HCT116 (cell line): ENCODE measurements around the gene AXIN2. TPM values are rescaled to one million over a fixed set of nuclear protein-coding genes. Genes with fewer than 3 reads are reported as not detected.

Experiments used
- ATAC-seq: fragments of 200-7000 bp; cut with Tn5 transposase; 2 replicates; pipeline ENCODE4 v1.9.1; 2020; ENCODE audit warnings: mild to moderate bottlenecking, moderate library complexity
- BruUV-seq: library from RNA; stranded (reverse); fragments of 400-500 nt; replicated peaks from 2 replicates; lab custom pipeline; 2021; lab: Mats Ljungman, UMichigan
- CTCF ChIA-PET: fragments of 300-600 bp; sonication (Branson Sonifier 250); formaldehyde crosslinking; loops from one replicate; lab custom pipeline; 2021; ENCODE audit warnings: antibody characterized with exemption; lab: Charles Lee
- POLR2A ChIA-PET: fragments of 300-600, 350-600 bp; sonication (Branson Sonifier 250); formaldehyde crosslinking; loops from one replicate; lab custom pipeline; 2021; ENCODE audit warnings: antibody characterized with exemption; lab: Charles Lee
- RAD21 ChIA-PET, 2 experiments: fragments of 300-600 bp; sonication (Branson Sonifier 250); formaldehyde crosslinking; loops; one replicate each; lab custom pipeline; 2023; ENCODE audit warnings: low total read pairs in 2 of 2; ENCODE audit not compliant: uncharacterized antibody in 2 of 2, unreplicated experiment in 2 of 2, low non-redundant PET in 1 of 2; lab: Charles Lee
- DNase-seq: peaks from one replicate; pipeline ENCODE4 v3.0.0-alpha.2; 2010; ENCODE audit warnings: low read depth, low spot score
- H2AFZ ChIP-seq: fragments of 200-600 bp; shearing (Covaris generic), sonication (generic); 2 replicates; pipeline ENCODE4 v1.6.1; 2017; ENCODE audit warnings: low read depth, mixed run types, mixed read lengths, antibody characterized with exemption, low read length; ENCODE audit not compliant: poor library complexity, severe bottlenecking
- H3K27ac ChIP-seq: 2 replicates; pipeline ENCODE4 v1.5.1; 2012; ENCODE audit warnings: low read depth, low read length
- H3K27me3 ChIP-seq: fragments of 200-600 bp; sonication (generic); 2 replicates; pipeline ENCODE4 v1.6.1; 2016; ENCODE audit warnings: mixed run types, low read length, mixed read lengths; ENCODE audit not compliant: insufficient read depth
- H3K36me3 ChIP-seq, 2 experiments: fragments of 200-500 bp in 1 of 2; fragments of 200-600 bp in 1 of 2; sonication (Bioruptor generic) in 1 of 2; sonication (generic) in 1 of 2; 2 replicates each; pipeline versions ENCODE4 v1.5.1 to v1.6.1; 2014 to 2016; ENCODE audit warnings: low read length in 2 of 2, inconsistent platforms in 1 of 2, mixed read lengths in 1 of 2, mixed run types in 1 of 2; ENCODE audit not compliant: insufficient read depth in 2 of 2, control insufficient read depth in 1 of 2
- H3K4me1 ChIP-seq, 2 experiments: fragments of 200-600 bp in 1 of 2; sonication (generic) in 1 of 2; 2 replicates each; pipeline versions ENCODE4 v1.5.1 to v1.6.1; 2012 to 2017; ENCODE audit warnings: low read length in 2 of 2, inconsistent platforms in 1 of 2, mild to moderate bottlenecking in 1 of 2, mixed read lengths in 1 of 2, mixed run types in 1 of 2, moderate library complexity in 1 of 2; ENCODE audit not compliant: insufficient read depth in 2 of 2, control insufficient read depth in 1 of 2
- H3K4me2 ChIP-seq: fragments of 200-600 bp; sonication (generic); 2 replicates; pipeline ENCODE4 v1.6.1; 2017; ENCODE audit warnings: mixed run types, low read length, mixed read lengths
- H3K4me3 ChIP-seq, 2 experiments: fragments of 200-600 bp in 1 of 2; sonication (generic) in 1 of 2; replicated peaks in 1 of 2; 2 replicates each; pipeline ENCODE4 v1.5.1; 2011 to 2016; ENCODE audit warnings: low read length in 2 of 2, control low read depth in 1 of 2, low read depth in 1 of 2, mild to moderate bottlenecking in 1 of 2, mixed read lengths in 1 of 2, mixed run types in 1 of 2
- H3K79me2 ChIP-seq: fragments of 200-600 bp; sonication (generic); 2 replicates; pipeline ENCODE4 v1.6.1; 2017; ENCODE audit warnings: mild to moderate bottlenecking, mixed run types, low read length, moderate library complexity, mixed read lengths; ENCODE audit not compliant: insufficient read depth
- H3K9ac ChIP-seq: fragments of 200-600 bp; sonication (generic); 2 replicates; pipeline ENCODE4 v1.6.1; 2016; ENCODE audit warnings: low read length, mixed read lengths
- H3K9me2 ChIP-seq: fragments of 200-600 bp; sonication (generic), shearing (Covaris generic); 2 replicates; pipeline ENCODE4 v1.6.1; 2017; ENCODE audit warnings: mixed run types, mild to moderate bottlenecking, moderate library complexity; ENCODE audit not compliant: insufficient read depth
- H3K9me3 ChIP-seq, 2 experiments: fragments of 200-500 bp in 1 of 2; fragments of 200-600 bp in 1 of 2; sonication (Bioruptor generic) in 1 of 2; sonication (generic) in 1 of 2; 2 replicates each; pipeline ENCODE4 v1.6.1; 2014 to 2017; ENCODE audit warnings: low read length in 2 of 2, mixed read lengths in 2 of 2, inconsistent platforms in 1 of 2, low read depth in 1 of 2, mild to moderate bottlenecking in 1 of 2, mixed run types in 1 of 2, moderate library complexity in 1 of 2; ENCODE audit not compliant: control insufficient read depth in 1 of 2, insufficient read depth in 1 of 2
- H4K20me1 ChIP-seq: fragments of 200-600 bp; sonication (generic), shearing (Covaris generic); 2 replicates; pipeline ENCODE4 v1.6.1; 2017; ENCODE audit warnings: mixed run types, mild to moderate bottlenecking, moderate library complexity; ENCODE audit not compliant: insufficient read depth
- CEBPB ChIP-seq: IDR thresholded peaks from 2 replicates; pipeline ENCODE4 v1.6.1; 2012; ENCODE audit warnings: low read depth
- EGR1 ChIP-seq: IDR thresholded peaks from 2 replicates; pipeline ENCODE4 v1.6.1; 2012; ENCODE audit warnings: low read depth
- ELF1 ChIP-seq: IDR thresholded peaks from 2 replicates; pipeline ENCODE4 v1.6.1; 2012; ENCODE audit warnings: low read depth, borderline replicate concordance
- POLR2A ChIP-seq: IDR thresholded peaks from 2 replicates; pipeline ENCODE4 v1.7.0; 2011; ENCODE audit warnings: borderline replicate concordance; ENCODE audit not compliant: insufficient read depth, insufficient read length; ENCODE audit errors: extremely low read depth
- YY1 ChIP-seq: IDR thresholded peaks from 2 replicates; pipeline ENCODE4 v1.6.1; 2011; ENCODE audit warnings: low read length, low read depth, moderate library complexity, mild to moderate bottlenecking; ENCODE audit not compliant: insufficient replicate concordance; ENCODE audit errors: extremely low read depth
- ZBTB33 ChIP-seq: IDR thresholded peaks from 2 replicates; pipeline ENCODE4 v1.6.1; 2011; ENCODE audit warnings: mild to moderate bottlenecking, low read length, moderate library complexity; ENCODE audit not compliant: insufficient replicate concordance; ENCODE audit errors: extremely low read depth
- ZFX ChIP-seq: fragments of 450-650 bp; IDR thresholded peaks from 2 replicates; pipeline ENCODE4 v1.6.1; 2017
- intact Hi-C: fragments of 100-400 bp; cut with micrococcal nuclease; formaldehyde crosslinking; loops from 2 replicates; pipeline ENCODE4 v1.10.0; 2022
- total RNA-seq: library from RNA; stranded (reverse); gene quantifications from one replicate; pipeline ENCODE4 v1.2.1, GENCODE V29; 2021; ENCODE audit not compliant: unreplicated experiment

The AXIN2 gene
- total RNA-seq, 1 experiment from 2014 or later, result 7.1 TPM

GRCh38 chr17:65529761-65530522 lies 31.5 kb downstream of the AXIN2 start:
- Histone ChIP-seq H3K9me3 (no peaks in the 10 kb centered on the region), H3K27me3 (no peaks in the 10 kb centered on the region), H4K20me1 (no peaks in the 10 kb centered on the region), H3K9ac (no peak overlapping the region), H2AFZ (no peak overlapping the region), H3K27ac (no peak overlapping the region), H3K4me1 (peaks cover 0 to 22% of the 10 kb centered on the region in 2 experiments; a peak in 2 of 4 replicates), H3K36me3 (peaks cover 14 to 40% of the 10 kb centered on the region in 2 experiments), H3K4me3 (no peak overlapping the region), H3K4me2 (no peak overlapping the region), H3K9me2 (no peaks in the 10 kb centered on the region), H3K79me2 (no peaks in the 10 kb centered on the region)
- DNase-seq (no peak), ATAC-seq (no peak)
- intact Hi-C loops, result no loop called here
- no TSS peak for BruUV-seq
- CTCF ChIA-PET, result no interaction called here
- RAD21 ChIA-PET, result no interaction called here
- no peak for TF ChIP-seq YY1
- TF ChIP-seq POLR2A, result no peak
- POLR2A ChIA-PET, result no interaction called here

GRCh38 chr17:65529040-65529633 lies 32.3 kb downstream of the AXIN2 start:
- Histone ChIP-seq H3K79me2 (no peaks in the 10 kb centered on the region), H3K4me1 (peaks cover 0 to 22% of the 10 kb centered on the region in 2 experiments; a peak in 2 of 4 replicates), H3K27me3 (no peaks in the 10 kb centered on the region), H2AFZ (no peak overlapping the region), H3K9me2 (no peaks in the 10 kb centered on the region), H3K4me2 (no peak overlapping the region), H3K27ac (no peak overlapping the region), H3K9ac (no peak overlapping the region), H3K9me3 (no peaks in the 10 kb centered on the region), H3K4me3 (no peak overlapping the region), H3K36me3 (peaks cover 11 to 35% of the 10 kb centered on the region in 2 experiments), H4K20me1 (no peaks in the 10 kb centered on the region)
- BruUV-seq, result no TSS peak
- intact Hi-C loops, result no loop called here
- CTCF ChIA-PET, result no interaction called here
- TF ChIP-seq ZFX, result no peak
- TF ChIP-seq EGR1, result no peak
- TF ChIP-seq ELF1, result no peak
- no peak for TF ChIP-seq CEBPB
- no peak for TF ChIP-seq ZBTB33
- TF ChIP-seq YY1, result no peak
- RAD21 ChIA-PET, result no interaction called here
- DNase-seq (no peak), ATAC-seq (no peak)
- POLR2A ChIA-PET, result no interaction called here
